ENCODE measurements around the gene NR1H2.

GRCh38 chr19:50425581-50425980, 49.3 kb downstream of the NR1H2 start:
- TF ChIP-seq CTCF (IDR thresholded peaks at IDR 0.05; ENCODE audit: low read depth, low read length) (no peak), EZH2phosphoT487 (IDR thresholded peaks at IDR 0.05; ENCODE audit: low read depth) (no peak)
